Measurements from ENCODE around the gene CDC42EP4. TPM values are rescaled to one million over a fixed set of nuclear protein-coding genes. Genes with fewer than 3 reads are reported as not detected.
"Not testable (repeated sequence)": the region's sequence is repeated elsewhere in the genome, so short reads cannot be mapped to it uniquely, and the experiment has no call there.

CDC42EP4 gene
- total and polyA plus RNA-seq, 9 of the 15 experiments (the other 6 are each of a cell fraction or from before 2014, with no cell fraction given): 0.65 to 20.8 (median 12.3) TPM

- H2AFZ ChIP-seq (ENCODE audit: low read depth, low read length): no peak overlapping the region
- POLR2A ChIA-PET: interaction anchor here (0.6 to 1.1 kb wide), 2 partner anchors 8 to 14 kb away, joined by 3 read pairs; no protein-coding TSS in a partner anchor
- no peak overlapping the region for H3K27ac ChIP-seq (ENCODE audit: extremely low read depth, low read depth, low read length)
- no peak overlapping the region for H3K4me2 ChIP-seq (ENCODE audit: insufficient read depth, low read length)
- BruUV-seq (replicated peaks): no TSS peak
- no peaks in the 10 kb centered on the region for H3K9me1 ChIP-seq (ENCODE audit: control insufficient read depth, insufficient read depth, low read length)
- in situ Hi-C loops (cut with MboI) (no loop called here), intact Hi-C loops (cut with micrococcal nuclease) (no loop called here)
- FAIRE-seq: no peak
- no peaks in the 10 kb centered on the region; the same call in 1 of the 2 replicates for H4K20me1 ChIP-seq (replicated peaks; ENCODE audit: control insufficient read depth, insufficient read depth, low read length)
- no peak overlapping the region for H3K9ac ChIP-seq (ENCODE audit: insufficient read depth in 1 of 2, low read depth in 2 of 2, low read length in 2 of 2)
- H3K4me3 ChIP-seq: no peak overlapping the region
- no peaks in the 10 kb centered on the region for H3K9me3 ChIP-seq (replicated peaks; ENCODE audit: control insufficient read depth, insufficient read depth, low read depth, low read length)
- no peak for ATAC-seq
- WGBS (ENCODE audit: insufficient coverage, low coverage, missing lambda C conversion rate): 21% methylated on average over 20 of the region's 24 CpGs
- H3K27me3 ChIP-seq (ENCODE audit: control insufficient read depth in 2 of 2, insufficient read depth in 2 of 2, low read length in 2 of 2): peaks cover 0 to 8% of the 10 kb centered on the region in 2 experiments; a peak in 2 of 5 replicates
- TF ChIP-seq, protein P1, sequence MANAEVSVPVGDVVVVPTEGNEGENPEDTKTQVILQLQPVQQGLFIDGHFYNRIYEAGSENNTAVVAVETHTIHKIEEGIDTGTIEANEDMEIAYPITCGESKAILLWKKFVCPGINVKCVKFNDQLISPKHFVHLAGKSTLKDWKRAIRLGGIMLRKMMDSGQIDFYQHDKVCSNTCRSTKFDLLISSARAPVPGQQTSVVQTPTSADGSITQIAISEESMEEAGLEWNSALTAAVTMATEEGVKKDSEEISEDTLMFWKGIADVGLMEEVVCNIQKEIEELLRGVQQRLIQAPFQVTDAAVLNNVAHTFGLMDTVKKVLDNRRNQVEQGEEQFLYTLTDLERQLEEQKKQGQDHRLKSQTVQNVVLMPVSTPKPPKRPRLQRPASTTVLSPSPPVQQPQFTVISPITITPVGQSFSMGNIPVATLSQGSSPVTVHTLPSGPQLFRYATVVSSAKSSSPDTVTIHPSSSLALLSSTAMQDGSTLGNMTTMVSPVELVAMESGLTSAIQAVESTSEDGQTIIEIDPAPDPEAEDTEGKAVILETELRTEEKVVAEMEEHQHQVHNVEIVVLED (CRISPR knock-in tag; IDR thresholded peaks at IDR 0.05): no peak
- no peak for TF ChIP-seq ZFPM2 (CRISPR knock-in tag; IDR thresholded peaks at IDR 0.05)
- TF ChIP-seq RFX5 (IDR thresholded peaks at IDR 0.05; ENCODE audit: low read depth, low read length): no peak
- TF ChIP-seq POLR2B (IDR thresholded peaks at IDR 0.05; ENCODE audit: low read depth, partially characterized antibody): no peak
- TF ChIP-seq NUFIP1 (IDR thresholded peaks at IDR 0.05; ENCODE audit: partially characterized antibody): no peak
- TF ChIP-seq TCF15 (CRISPR knock-in tag; IDR thresholded peaks at IDR 0.05): no peak
- TF ChIP-seq MCM7 (IDR thresholded peaks at IDR 0.05): no peak
- no peak for TF ChIP-seq GTF2F1 (IDR thresholded peaks at IDR 0.05; ENCODE audit: low read depth, low read length)
- TF ChIP-seq BACH1 (tag; IDR thresholded peaks at IDR 0.05): no peak
- TF ChIP-seq ZNF146 (CRISPR knock-in tag; IDR thresholded peaks at IDR 0.05; ENCODE audit: unreplicated experiment): no peak
- no peak for TF ChIP-seq LEF1 (IDR thresholded peaks at IDR 0.05)
- H3K4me1 ChIP-seq (replicated peaks in 1 of 2; ENCODE audit: control insufficient read depth in 2 of 2, insufficient read depth in 2 of 2, low read length in 2 of 2): peaks cover 0 to 12% of the 10 kb centered on the region in 2 experiments; a peak in 1 of 5 replicates
- H3K79me2 ChIP-seq (ENCODE audit: control insufficient read depth, insufficient read depth, low read length): no peaks in the 10 kb centered on the region
- no peaks in the 10 kb centered on the region for H3K36me3 ChIP-seq (ENCODE audit: control insufficient read depth, insufficient read depth, low read length)
- no peak for DNase-seq (ENCODE audit: extremely low read depth in 1 of 4, low spot score in 3 of 4)
- CTCF ChIA-PET (ENCODE audit: low intra/inter-chr PET ratio): no interaction called here
These were observed 45.9 kb downstream of the CDC42EP4 start for GRCh38 chr17:73265646-73266640.

DNA sequence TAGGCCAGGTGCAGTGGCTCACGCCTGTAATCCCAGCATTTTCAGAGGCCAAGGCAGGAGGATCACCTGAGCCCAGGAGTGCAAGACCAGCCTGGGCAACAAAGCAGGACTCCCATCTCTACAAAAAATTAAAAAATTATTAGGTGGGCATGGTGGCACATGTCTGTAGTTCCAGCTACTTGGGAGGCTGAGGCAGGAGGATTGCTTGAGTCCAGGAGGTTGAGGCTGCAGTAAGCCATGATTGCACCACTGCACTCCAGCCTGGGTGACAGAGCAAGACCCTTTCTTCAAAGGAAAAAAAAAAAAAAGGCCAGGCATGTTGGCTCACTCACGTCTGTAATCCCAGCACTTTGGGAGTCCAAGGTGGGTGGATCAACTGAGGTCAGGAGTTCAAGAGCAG lies 47.4 kb downstream of the CDC42EP4 start:
- ATAC-seq; H3K36me3 ChIP-seq (ENCODE audit: control insufficient read depth, insufficient read depth, low read length); H3K27ac ChIP-seq (ENCODE audit: extremely low read depth, low read depth, low read length); H3K27me3 ChIP-seq (ENCODE audit: control insufficient read depth in 2 of 2, insufficient read depth in 2 of 2, low read length in 2 of 2); H3K79me2 ChIP-seq (ENCODE audit: control insufficient read depth, insufficient read depth, low read length); H3K9me1 ChIP-seq (ENCODE audit: control insufficient read depth, insufficient read depth, low read length); H3K4me3 ChIP-seq; CTCF ChIA-PET (ENCODE audit: low intra/inter-chr PET ratio); H3K9me3 ChIP-seq (replicated peaks; ENCODE audit: control insufficient read depth, insufficient read depth, low read depth, low read length); FAIRE-seq; BruUV-seq (replicated peaks); H2AFZ ChIP-seq (ENCODE audit: low read depth, low read length); DNase-seq (ENCODE audit: extremely low read depth in 1 of 4, low spot score in 3 of 4); POLR2A ChIA-PET; in situ Hi-C loops (cut with MboI); H4K20me1 ChIP-seq (replicated peaks; ENCODE audit: control insufficient read depth, insufficient read depth, low read length); H3K9ac ChIP-seq (ENCODE audit: insufficient read depth in 1 of 2, low read depth in 2 of 2, low read length in 2 of 2); H3K4me2 ChIP-seq (ENCODE audit: insufficient read depth, low read length); intact Hi-C loops (cut with micrococcal nuclease): not testable (repeated sequence)
- WGBS (ENCODE audit: insufficient coverage, low coverage, missing lambda C conversion rate): 4% methylated on average over 2 of the region's 2 CpGs
- peaks cover 0 to 12% of the 10 kb centered on the region in 2 experiments; a peak in 2 of 5 replicates for H3K4me1 ChIP-seq (replicated peaks in 1 of 2; ENCODE audit: control insufficient read depth in 2 of 2, insufficient read depth in 2 of 2, low read length in 2 of 2)
